Pancreas (tissue), 10 donors: ENCODE data around the gene ATL1. TPM values are rescaled to one million over a fixed set of nuclear protein-coding genes. Genes with fewer than 3 reads are reported as not detected.

ENCODE experiments used
- ATAC-seq, 4 donors: fragments of 200-7000 bp; cut with Tn5 transposase; one replicate each; pipeline versions ENCODE4 v1.8.0 to v1.9.1; 2020; ENCODE audit warnings: mild to moderate bottlenecking in 4 of 4, moderate library complexity in 4 of 4
- DNase-seq, 6 donors: peaks; one replicate each; pipeline ENCODE4 v3.0.0-alpha.2; 2020
- FAIRE-seq: peaks from 2 replicates; lab custom pipeline; 2012; peaks lifted over from hg19 to GRCh38; lab: Jason Lieb, UNC
- H3K27ac ChIP-seq, 4 donors: fragments of 200-600 bp; sonication (generic); 1 replicate in 3 of 4; 2 replicates in 1 of 4; pipeline versions ENCODE4 v1.5.0 to v1.8.0; 2020
- H3K27me3 ChIP-seq, 4 donors: fragments of 200-600 bp; one replicate each; pipeline ENCODE4 v1.8.0; 2021
- H3K36me3 ChIP-seq, 3 donors: fragments of 200-600 bp; sonication (generic) in 1 of 3; one replicate each; pipeline versions ENCODE4 v1.5.0 to v1.8.0; 2020 to 2021
- H3K4me1 ChIP-seq, 3 donors: fragments of 200-600 bp; one replicate each; pipeline ENCODE4 v1.8.0; 2021
- H3K4me3 ChIP-seq, 4 donors: fragments of 200-600 bp; sonication (generic) in 2 of 4; one replicate each; pipeline versions ENCODE4 v1.5.0 to v1.8.0; 2020 to 2021
- H3K9me3 ChIP-seq, 4 donors: fragments of 200-600 bp; one replicate each; pipeline ENCODE4 v1.8.0; 2021
- WGBS, 2 donors: extraction: QIAGEN DNeasy Blood & Tissue Kit; methylation state at CpG; one replicate each; pipeline ENCODE4 v1.1.7; 2013; 5-methylcytosine and 5-hydroxymethylcytosine counted together
- intact Hi-C, 3 donors: fragments of 100-400 bp; cut with DNase I; formaldehyde crosslinking; loops; one replicate each; pipeline versions ENCODE4 v1.11.1 to v1.14.2; 2022
- polyA plus RNA-seq, 2 donors: library from polyadenylated mRNA; stranded (reverse); fragments of 200-250 nt; gene quantifications; one replicate each; pipeline ENCODE4 v1.2.3, GENCODE V29; 2013
- total RNA-seq, 6 donors: library from RNA; stranded (reverse); fragmentation: NEBNext Ultra II Directional in 4 of 6; extraction: Animal tissue kit (Norgen Biotek cat#: 25700) in 4 of 6; gene quantifications; one replicate each; pipeline versions ENCODE4 v1.2.1 to v1.2.4, GENCODE V29; 2021 to 2023
- TF ChIP-seq, protein P1 (sequence below), 4 donors: fragments of 200-600 bp; sonication (generic) in 3 of 4; IDR thresholded peaks; one replicate each; pipeline versions ENCODE4 v1.5.0 to v1.8.0; 2021; ENCODE audit warnings: antibody characterized with exemption in 4 of 4
- donor health status: healthy with polysubstance abuse.
- donor health status: DM: no; HTN: no; CAD: no; lungs with moderate emphysema.
- donor health status: DM: no; HTN: no; CAD: no.
- donor health status: control.
- donor health status: control.
- donor health status: Bipolar disorder and iron deficiency.
- donor health status: DM: yes; HTN: yes; CAD: no.
- donor health status: DM: no; HTN: no; CAD: no.
- donor health status: DM: no; HTN: no; CAD: no.
- donor health status: DM: yes; HTN: yes; CAD: no.

The ATL1 gene
- total and polyA plus RNA-seq, 8 donors = 1.3 to 6.1 (median 3.2) TPM

DNA sequence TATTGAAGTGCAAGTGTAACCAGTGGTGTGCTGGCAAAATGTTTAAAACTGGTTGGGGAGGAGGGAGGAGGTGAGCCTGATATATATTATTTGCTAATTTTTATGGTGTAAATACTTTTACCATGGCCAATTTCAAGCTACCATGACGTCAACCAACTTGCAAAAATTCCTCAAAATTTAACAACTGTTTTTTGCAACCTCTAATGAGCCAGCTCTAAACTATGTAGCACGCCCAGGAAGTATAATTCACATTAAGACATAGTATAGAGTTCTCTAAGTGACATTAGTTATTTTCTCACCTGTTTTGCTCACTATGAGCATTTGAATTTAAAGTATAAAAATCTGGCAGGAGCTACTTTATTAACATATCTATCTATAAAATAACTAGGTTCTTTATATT lies 41.4 kb downstream of the ATL1 start:
- H3K9me3 ChIP-seq = no peaks in the 10 kb centered on the region
- H3K36me3 ChIP-seq = no peaks in the 10 kb centered on the region
- 80 to 86% methylated on average over 2 of the region's 2 CpGs for WGBS, 2 donors
- H3K4me3 ChIP-seq = no peak overlapping the region
- intact Hi-C loops = no loop called here
- peaks cover 3 to 28% (median 25%) of the 10 kb centered on the region in 3 donors for H3K4me1 ChIP-seq
- TF ChIP-seq, protein P1, sequence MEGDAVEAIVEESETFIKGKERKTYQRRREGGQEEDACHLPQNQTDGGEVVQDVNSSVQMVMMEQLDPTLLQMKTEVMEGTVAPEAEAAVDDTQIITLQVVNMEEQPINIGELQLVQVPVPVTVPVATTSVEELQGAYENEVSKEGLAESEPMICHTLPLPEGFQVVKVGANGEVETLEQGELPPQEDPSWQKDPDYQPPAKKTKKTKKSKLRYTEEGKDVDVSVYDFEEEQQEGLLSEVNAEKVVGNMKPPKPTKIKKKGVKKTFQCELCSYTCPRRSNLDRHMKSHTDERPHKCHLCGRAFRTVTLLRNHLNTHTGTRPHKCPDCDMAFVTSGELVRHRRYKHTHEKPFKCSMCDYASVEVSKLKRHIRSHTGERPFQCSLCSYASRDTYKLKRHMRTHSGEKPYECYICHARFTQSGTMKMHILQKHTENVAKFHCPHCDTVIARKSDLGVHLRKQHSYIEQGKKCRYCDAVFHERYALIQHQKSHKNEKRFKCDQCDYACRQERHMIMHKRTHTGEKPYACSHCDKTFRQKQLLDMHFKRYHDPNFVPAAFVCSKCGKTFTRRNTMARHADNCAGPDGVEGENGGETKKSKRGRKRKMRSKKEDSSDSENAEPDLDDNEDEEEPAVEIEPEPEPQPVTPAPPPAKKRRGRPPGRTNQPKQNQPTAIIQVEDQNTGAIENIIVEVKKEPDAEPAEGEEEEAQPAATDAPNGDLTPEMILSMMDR (IDR thresholded peaks at IDR 0.05) = no peak
- H3K27ac ChIP-seq = peak overlapping the region in 1 of 4 donors; percentile 30
- FAIRE-seq (no peak), DNase-seq (no peak), ATAC-seq (no peak)
- H3K27me3 ChIP-seq = no peaks in the 10 kb centered on the region

DNA sequence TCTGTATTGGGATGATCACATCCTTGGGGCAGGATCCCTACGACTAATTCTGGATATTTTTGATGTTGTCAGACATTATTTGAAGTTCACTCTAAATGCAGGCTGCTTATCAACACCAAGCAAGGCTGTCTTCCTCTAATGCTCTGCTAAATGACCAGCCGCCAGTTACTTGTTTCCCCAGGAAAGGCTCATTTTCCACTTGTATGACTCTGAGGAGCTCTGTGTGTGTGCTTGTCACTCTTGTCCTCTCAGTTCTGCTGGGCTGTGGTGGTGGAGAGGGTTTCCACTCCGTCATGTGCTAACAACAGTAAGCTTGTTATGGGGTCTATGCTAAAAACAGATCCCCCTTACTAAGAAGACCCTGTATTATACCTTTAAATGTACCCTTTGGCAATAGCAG lies 42.1 kb downstream of the ATL1 start:
- FAIRE-seq (no peak), ATAC-seq (peak in 1 of 4 donors; percentile 7), DNase-seq (no peak)
- TF ChIP-seq, protein P1 (IDR thresholded peaks at IDR 0.05) = no peak
- Histone ChIP-seq H3K4me1 (peaks cover 3 to 28% (median 25%) of the 10 kb centered on the region in 3 donors), H3K9me3 (no peaks in the 10 kb centered on the region), H3K4me3 (no peak overlapping the region), H3K36me3 (no peaks in the 10 kb centered on the region), H3K27ac (no peak overlapping the region), H3K27me3 (no peaks in the 10 kb centered on the region)
- 69 to 75% methylated on average over 3 of the region's 3 CpGs for WGBS, 2 donors
- intact Hi-C loops = no loop called here

DNA sequence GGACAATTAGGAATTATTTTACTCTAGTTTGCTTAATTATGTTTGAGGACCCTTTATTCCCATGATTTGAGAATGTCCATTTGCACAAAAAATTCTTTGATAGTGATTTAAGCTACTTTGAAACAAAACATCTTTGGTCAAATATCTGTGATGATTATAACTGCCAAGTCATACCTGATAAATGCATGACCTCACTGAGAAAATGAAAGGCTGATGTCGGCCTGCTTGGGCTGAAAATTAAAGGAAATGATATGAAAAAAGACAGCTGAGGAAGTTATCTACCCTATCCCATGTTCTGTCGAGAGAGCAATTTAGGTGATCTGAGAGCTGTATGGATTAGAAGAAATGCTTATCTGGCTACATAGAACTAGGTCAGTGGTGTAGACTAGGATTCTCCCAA lies 43.6 kb downstream of the ATL1 start:
- DNase-seq = no peak

DNA sequence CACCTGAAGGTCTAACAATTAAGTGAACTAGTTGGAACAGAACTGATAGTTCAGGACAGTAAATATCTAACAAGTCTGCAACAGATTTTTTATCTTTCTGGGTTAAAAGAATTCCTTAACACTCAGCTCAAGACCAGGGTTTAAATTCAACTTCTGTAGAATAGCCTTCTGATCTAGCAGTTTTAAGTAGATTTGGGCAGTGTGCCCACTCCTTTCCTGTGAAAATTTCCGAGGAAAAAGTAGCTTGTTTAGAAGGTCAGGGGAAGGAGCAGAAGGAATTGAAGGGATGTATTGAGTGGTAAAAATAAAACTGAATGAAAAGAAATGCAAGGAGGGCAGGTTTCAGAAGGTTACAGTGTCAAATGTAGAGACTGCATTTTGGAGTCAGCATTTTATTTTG lies 45.8 kb downstream of the ATL1 start:
- no peak overlapping the region for H3K27ac ChIP-seq
- peaks cover 3 to 25% (median 19%) of the 10 kb centered on the region in 3 donors for H3K4me1 ChIP-seq
- H3K9me3 ChIP-seq = no peaks in the 10 kb centered on the region
- DNase-seq = no peak
- intact Hi-C loops = no loop called here
- H3K36me3 ChIP-seq = no peaks in the 10 kb centered on the region
- TF ChIP-seq, protein P1 (IDR thresholded peaks at IDR 0.05) = no peak
- 0 to 9% methylated on average over 1 of the region's 1 CpG for WGBS, 2 donors
- H3K27me3 ChIP-seq = no peaks in the 10 kb centered on the region
- no peak overlapping the region for H3K4me3 ChIP-seq
- FAIRE-seq = no peak
- ATAC-seq = no peak

More for the DNA sequence above, 43.6 kb downstream of the ATL1 start:
- TF ChIP-seq, protein P1 (IDR thresholded peaks at IDR 0.05) = no peak
- H3K36me3 ChIP-seq = no peaks in the 10 kb centered on the region
- ATAC-seq (peak in 3 of 4 donors; percentile 23 to 48 (median 46)), FAIRE-seq (no peak)
- peak overlapping the region in 2 of 4 donors; percentile 24 to 25 for H3K27ac ChIP-seq
- no peak overlapping the region for H3K4me3 ChIP-seq
- H3K9me3 ChIP-seq = no peaks in the 10 kb centered on the region
- H3K4me1 ChIP-seq = peaks cover 3 to 28% (median 25%) of the 10 kb centered on the region in 3 donors
- no peaks in the 10 kb centered on the region for H3K27me3 ChIP-seq
- intact Hi-C loops = no loop called here
- 10 to 19% methylated on average over 2 of the region's 2 CpGs for WGBS, 2 donors

DNA sequence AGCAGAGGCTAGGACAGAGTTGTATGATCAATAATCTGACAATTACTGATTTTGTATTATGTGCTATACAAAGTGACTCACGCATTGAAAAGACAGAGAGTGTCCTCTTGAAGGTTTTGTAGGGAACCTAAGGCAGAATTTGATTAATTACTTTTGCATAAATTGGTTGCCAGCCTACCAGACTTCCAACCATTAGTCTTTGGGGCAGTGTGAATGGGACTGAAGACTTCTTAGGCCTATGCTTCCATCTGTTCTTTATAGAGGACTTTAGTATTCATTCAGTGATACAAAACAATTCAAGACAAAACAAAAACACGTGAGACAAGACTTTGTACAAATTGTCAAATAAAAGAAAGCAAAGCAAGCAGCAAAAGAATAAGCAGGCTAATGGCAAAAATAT lies 46.5 kb downstream of the ATL1 start:
- Histone ChIP-seq H3K27me3 (no peaks in the 10 kb centered on the region), H3K4me1 (peaks cover 3 to 21% (median 16%) of the 10 kb centered on the region in 3 donors), H3K9me3 (no peaks in the 10 kb centered on the region), H3K36me3 (no peaks in the 10 kb centered on the region), H3K27ac (no peak overlapping the region), H3K4me3 (no peak overlapping the region)
- DNase-seq = no peak
- TF ChIP-seq, protein P1 (IDR thresholded peaks at IDR 0.05) = no peak
- FAIRE-seq = no peak
- no peak for ATAC-seq
- intact Hi-C loops = no loop called here
- 89 to 91% methylated on average over 2 of the region's 2 CpGs for WGBS, 2 donors
